ENCODE data around the gene MAGEB3.

Gene MAGEB3

DNA sequence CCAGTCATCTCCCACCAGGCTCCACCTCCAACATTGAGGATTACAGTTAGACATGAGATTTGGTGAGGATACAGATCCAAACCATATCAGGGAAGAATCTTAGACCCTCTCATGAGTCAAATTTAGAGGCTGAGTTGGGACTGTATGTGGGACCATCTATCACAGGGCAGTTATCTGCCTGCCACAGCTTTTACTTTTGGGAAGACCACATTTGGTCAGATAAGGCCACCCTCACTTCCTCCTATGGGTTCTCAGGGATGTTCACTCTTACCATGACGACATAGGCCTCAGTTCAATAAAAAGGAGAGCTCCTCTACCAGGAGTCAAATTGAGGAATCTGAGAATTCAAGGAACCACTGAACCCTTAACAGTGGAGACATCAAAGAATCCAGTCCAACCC, 13.0 kb upstream of the MAGEB3 start:
- H3K9me3 ChIP-seq (replicated peaks; ENCODE audit: insufficient read depth, low read length): no peaks in the 10 kb centered on the region
- H3K9ac ChIP-seq (ENCODE audit: low read length): no peak overlapping the region
- no peaks in the 10 kb centered on the region for H3K4me1 ChIP-seq (ENCODE audit: low read length)
- no peaks in the 10 kb centered on the region for H4K20me1 ChIP-seq (ENCODE audit: insufficient read depth, low read length)
- H3K79me2 ChIP-seq (ENCODE audit: low read length): no peaks in the 10 kb centered on the region
- no peak overlapping the region for H3K4me2 ChIP-seq (ENCODE audit: low read depth, low read length)
- no peaks in the 10 kb centered on the region for H3F3A ChIP-seq (ENCODE audit: insufficient read depth, low read length)
- H3K36me3 ChIP-seq (replicated peaks; ENCODE audit: insufficient read depth, low read length): no peaks in the 10 kb centered on the region
- no peaks in the 10 kb centered on the region for H3K9me2 ChIP-seq (replicated peaks; ENCODE audit: insufficient read depth, low read length)
- no peak for DNase-seq
- TF ChIP-seq EZH2 (optimal IDR thresholded peaks at IDR 0.05; ENCODE audit: low read depth, low read length) (no peak), EZH2phosphoT487 (IDR thresholded peaks at IDR 0.05; ENCODE audit: low read length) (no peak)
- TF ChIP-seq, protein P1, sequence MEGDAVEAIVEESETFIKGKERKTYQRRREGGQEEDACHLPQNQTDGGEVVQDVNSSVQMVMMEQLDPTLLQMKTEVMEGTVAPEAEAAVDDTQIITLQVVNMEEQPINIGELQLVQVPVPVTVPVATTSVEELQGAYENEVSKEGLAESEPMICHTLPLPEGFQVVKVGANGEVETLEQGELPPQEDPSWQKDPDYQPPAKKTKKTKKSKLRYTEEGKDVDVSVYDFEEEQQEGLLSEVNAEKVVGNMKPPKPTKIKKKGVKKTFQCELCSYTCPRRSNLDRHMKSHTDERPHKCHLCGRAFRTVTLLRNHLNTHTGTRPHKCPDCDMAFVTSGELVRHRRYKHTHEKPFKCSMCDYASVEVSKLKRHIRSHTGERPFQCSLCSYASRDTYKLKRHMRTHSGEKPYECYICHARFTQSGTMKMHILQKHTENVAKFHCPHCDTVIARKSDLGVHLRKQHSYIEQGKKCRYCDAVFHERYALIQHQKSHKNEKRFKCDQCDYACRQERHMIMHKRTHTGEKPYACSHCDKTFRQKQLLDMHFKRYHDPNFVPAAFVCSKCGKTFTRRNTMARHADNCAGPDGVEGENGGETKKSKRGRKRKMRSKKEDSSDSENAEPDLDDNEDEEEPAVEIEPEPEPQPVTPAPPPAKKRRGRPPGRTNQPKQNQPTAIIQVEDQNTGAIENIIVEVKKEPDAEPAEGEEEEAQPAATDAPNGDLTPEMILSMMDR (IDR thresholded peaks at IDR 0.05; ENCODE audit: low read length): no peak
- no peak overlapping the region for H2AFZ ChIP-seq (ENCODE audit: low read length)
- H3K27me3 ChIP-seq (replicated peaks; ENCODE audit: insufficient read depth, low read length): no peaks in the 10 kb centered on the region
- no peak overlapping the region for H3K27ac ChIP-seq (ENCODE audit: low read length)
- no peak overlapping the region for H3K4me3 ChIP-seq (ENCODE audit: low read length)

DNA sequence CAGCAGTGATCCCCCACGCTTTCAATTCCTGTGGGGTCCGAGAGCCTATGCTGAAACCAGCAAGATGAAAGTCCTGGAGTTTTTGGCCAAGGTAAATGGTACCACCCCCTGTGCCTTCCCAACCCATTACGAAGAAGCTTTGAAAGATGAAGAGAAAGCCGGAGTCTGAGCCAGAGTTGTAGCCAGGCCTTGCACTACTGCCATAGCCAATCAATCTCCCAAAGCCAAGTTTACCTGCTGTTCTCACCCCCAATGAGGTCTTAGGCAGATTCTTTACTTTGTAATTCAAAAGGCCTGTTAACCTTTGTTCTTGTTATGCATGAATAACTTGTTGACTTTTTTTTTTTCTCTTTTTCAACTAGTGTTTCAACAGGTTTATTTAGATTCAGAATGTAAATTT, 11.1 kb upstream of the MAGEB3 start:
- Histone ChIP-seq H3K27me3 (replicated peaks; ENCODE audit: insufficient read depth, low read length) (no peaks in the 10 kb centered on the region), H3K9me3 (replicated peaks; ENCODE audit: insufficient read depth, low read length) (no peaks in the 10 kb centered on the region), H3K4me1 (ENCODE audit: low read length) (no peaks in the 10 kb centered on the region), H3K4me3 (ENCODE audit: low read length) (no peak overlapping the region), H3K9me2 (replicated peaks; ENCODE audit: insufficient read depth, low read length) (no peaks in the 10 kb centered on the region), H3F3A (ENCODE audit: insufficient read depth, low read length) (no peaks in the 10 kb centered on the region), H3K9ac (ENCODE audit: low read length) (no peak overlapping the region), H3K36me3 (replicated peaks; ENCODE audit: insufficient read depth, low read length) (no peaks in the 10 kb centered on the region), H2AFZ (ENCODE audit: low read length) (no peak overlapping the region), H4K20me1 (ENCODE audit: insufficient read depth, low read length) (no peaks in the 10 kb centered on the region), H3K27ac (ENCODE audit: low read length) (no peak overlapping the region), H3K79me2 (ENCODE audit: low read length) (no peaks in the 10 kb centered on the region), H3K4me2 (ENCODE audit: low read depth, low read length) (no peak overlapping the region)
- no peak for DNase-seq
- TF ChIP-seq EZH2phosphoT487 (IDR thresholded peaks at IDR 0.05; ENCODE audit: low read length) (no peak), EZH2 (optimal IDR thresholded peaks at IDR 0.05; ENCODE audit: low read depth, low read length) (no peak)
- TF ChIP-seq, protein P1 (IDR thresholded peaks at IDR 0.05; ENCODE audit: low read length): no peak

DNA sequence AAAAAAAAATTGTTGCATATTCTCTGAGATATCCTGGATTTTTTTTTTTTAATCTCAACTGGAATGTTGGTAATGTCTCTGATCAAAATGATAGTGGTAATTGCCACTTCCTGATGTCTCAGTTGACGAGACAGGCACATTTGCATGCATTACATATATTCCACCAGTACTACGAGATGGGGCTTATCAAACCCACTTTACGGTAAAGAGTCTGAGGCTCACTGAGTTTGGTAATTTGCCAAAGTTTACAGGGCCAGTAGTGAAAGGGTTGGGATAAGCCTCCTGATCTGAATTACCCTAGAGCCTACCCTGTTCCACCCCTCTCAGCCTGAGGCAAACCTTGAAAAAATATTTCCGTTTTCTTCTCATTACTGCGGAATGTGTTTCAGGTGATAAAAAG, 9.8 kb upstream of the MAGEB3 start:
- H3F3A ChIP-seq (ENCODE audit: insufficient read depth, low read length): no peaks in the 10 kb centered on the region
- no peaks in the 10 kb centered on the region for H3K9me2 ChIP-seq (replicated peaks; ENCODE audit: insufficient read depth, low read length)
- H3K4me1 ChIP-seq (ENCODE audit: low read length): no peaks in the 10 kb centered on the region
- TF ChIP-seq EZH2 (optimal IDR thresholded peaks at IDR 0.05; ENCODE audit: low read depth, low read length): no peak
- no peak for TF ChIP-seq EZH2phosphoT487 (IDR thresholded peaks at IDR 0.05; ENCODE audit: low read length)
- TF ChIP-seq, protein P1 (IDR thresholded peaks at IDR 0.05; ENCODE audit: low read length): no peak
- no peak overlapping the region for H3K27ac ChIP-seq (ENCODE audit: low read length)
- H2AFZ ChIP-seq (ENCODE audit: low read length): no peak overlapping the region
- H4K20me1 ChIP-seq (ENCODE audit: insufficient read depth, low read length): no peaks in the 10 kb centered on the region
- H3K4me3 ChIP-seq (ENCODE audit: low read length): no peak overlapping the region
- no peaks in the 10 kb centered on the region for H3K9me3 ChIP-seq (replicated peaks; ENCODE audit: insufficient read depth, low read length)
- H3K36me3 ChIP-seq (replicated peaks; ENCODE audit: insufficient read depth, low read length): no peaks in the 10 kb centered on the region
- H3K27me3 ChIP-seq (replicated peaks; ENCODE audit: insufficient read depth, low read length): no peaks in the 10 kb centered on the region
- H3K9ac ChIP-seq (ENCODE audit: low read length): no peak overlapping the region
- no peak for DNase-seq
- no peaks in the 10 kb centered on the region for H3K79me2 ChIP-seq (ENCODE audit: low read length)
- H3K4me2 ChIP-seq (ENCODE audit: low read depth, low read length): no peak overlapping the region

Data from MM.1S (cell line).